ENCODE data around the gene ZNF331.
"Not testable (repeated sequence)": the region's sequence is repeated elsewhere in the genome, so short reads cannot be mapped to it uniquely, and the experiment has no call there.

ZNF331 gene

GRCh38 chr19:53537521-53538377 is at the start of gene ZNF331:
Gene ZNF331, plus strand, starts transcription at chr19:53538145. Its CDS starts 31,232 bp downstream, at chr19:53569377.
- peak; percentile 72 for DNase-seq

- no peak for DNase-seq
These were observed 45.8 kb upstream of the ZNF331 start for GRCh38 chr19:53492153-53492552.

DNA sequence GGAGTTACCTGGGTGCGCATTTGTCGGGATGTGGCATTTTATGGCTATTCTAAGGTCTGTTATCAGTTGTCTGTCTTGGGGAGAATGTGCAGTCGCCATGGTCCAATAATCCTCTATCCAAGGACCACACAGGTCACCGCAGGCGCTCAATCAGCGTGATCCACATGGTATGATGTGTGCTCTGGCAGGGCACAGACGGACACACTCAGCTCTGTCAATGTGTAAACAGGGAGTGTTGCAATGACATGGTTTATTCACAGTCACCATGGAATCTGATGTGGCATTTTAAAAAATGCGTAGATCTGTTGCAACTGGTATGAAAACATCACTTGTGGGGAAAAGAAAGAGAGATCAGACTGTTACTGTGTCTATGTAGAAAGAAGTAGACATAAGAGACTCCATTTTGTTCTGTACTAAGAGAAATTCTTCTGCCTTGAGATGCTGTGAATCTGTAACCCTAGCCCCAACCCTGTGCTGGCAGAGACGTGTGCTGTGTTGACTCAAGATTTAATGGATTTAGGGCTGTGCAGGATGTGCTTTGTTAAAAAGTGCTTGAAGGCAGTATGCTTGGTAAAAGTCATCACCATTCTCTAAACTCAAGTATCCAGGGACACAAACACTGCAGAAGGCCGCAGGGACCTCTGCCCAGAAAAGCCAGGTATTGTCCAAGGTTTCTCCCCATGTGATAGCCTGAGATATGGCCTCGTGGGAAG is 40.5 kb upstream of the ZNF331 start:
- DNase-seq: not testable (repeated sequence)

- not testable (repeated sequence) for DNase-seq
These were observed 39.9 kb upstream of the ZNF331 start for GRCh38 chr19:53498024-53498395.

DNA sequence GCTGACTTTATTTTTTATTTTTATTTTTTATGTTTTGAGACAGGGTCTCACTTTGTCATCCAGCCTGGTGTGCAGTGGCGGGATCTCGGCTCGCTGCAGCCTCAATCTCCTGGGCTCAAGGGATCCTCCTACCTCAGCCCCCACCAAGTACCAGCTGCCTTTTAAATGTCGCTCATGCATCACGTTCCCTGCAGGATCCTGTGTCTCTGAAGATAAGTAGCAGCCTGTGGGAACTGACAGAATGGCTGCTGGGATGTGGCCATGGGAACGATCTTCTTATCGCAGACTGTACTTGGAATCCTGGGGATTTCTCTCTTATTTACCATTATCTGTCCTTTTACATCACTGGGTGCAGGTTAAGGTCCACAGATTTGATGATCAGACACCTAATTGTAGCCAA is 34.8 kb upstream of the ZNF331 start:
- DNase-seq: not testable (repeated sequence)

GRCh38 chr19:53503671-53504364 is 34.1 kb upstream of the ZNF331 start:
- DNase-seq: not testable (repeated sequence)

GRCh38 chr19:53504365-53504703 is 33.6 kb upstream of the ZNF331 start:
- not testable (repeated sequence) for DNase-seq

DNA sequence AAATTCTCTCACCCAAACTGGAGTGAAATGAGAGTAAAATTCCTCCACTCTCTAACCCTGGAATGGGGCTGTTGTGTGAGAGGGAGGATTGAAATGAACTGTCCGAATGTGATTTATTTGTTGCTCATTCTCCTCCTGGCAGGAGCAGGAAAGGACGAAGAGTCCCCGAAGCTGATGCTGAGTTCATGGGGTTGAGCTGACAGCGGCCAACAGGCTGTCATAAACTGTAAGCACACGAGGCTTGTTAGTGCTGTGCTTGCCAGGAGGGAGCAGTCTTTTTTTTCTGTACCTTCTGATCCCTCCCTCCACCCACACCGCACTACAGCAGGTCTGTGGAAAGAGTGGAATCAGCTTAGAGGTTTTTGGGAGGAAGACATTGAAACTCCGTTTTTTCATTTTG is 33.1 kb upstream of the ZNF331 start:
- no peak for DNase-seq

DNA sequence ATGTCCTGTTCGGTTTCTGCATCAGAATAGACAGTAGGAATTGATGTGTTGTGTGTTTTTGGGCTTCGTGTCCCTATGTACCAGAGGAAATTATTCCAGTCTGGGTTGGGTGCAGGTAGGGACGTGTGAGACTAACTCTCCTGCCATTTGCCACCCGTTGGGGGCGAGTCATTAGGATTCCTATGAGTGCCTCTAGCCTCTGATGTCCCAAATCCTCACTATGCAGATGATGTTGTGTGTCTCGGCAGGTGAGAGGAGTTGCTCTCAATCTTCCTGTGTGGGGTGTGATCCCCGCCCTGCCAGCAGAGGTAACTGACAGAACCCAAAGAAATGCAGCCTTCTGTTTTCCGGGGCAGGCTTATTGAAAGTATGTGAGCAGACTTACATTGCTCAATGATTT is 31.2 kb upstream of the ZNF331 start:
- no peak for DNase-seq

DNA sequence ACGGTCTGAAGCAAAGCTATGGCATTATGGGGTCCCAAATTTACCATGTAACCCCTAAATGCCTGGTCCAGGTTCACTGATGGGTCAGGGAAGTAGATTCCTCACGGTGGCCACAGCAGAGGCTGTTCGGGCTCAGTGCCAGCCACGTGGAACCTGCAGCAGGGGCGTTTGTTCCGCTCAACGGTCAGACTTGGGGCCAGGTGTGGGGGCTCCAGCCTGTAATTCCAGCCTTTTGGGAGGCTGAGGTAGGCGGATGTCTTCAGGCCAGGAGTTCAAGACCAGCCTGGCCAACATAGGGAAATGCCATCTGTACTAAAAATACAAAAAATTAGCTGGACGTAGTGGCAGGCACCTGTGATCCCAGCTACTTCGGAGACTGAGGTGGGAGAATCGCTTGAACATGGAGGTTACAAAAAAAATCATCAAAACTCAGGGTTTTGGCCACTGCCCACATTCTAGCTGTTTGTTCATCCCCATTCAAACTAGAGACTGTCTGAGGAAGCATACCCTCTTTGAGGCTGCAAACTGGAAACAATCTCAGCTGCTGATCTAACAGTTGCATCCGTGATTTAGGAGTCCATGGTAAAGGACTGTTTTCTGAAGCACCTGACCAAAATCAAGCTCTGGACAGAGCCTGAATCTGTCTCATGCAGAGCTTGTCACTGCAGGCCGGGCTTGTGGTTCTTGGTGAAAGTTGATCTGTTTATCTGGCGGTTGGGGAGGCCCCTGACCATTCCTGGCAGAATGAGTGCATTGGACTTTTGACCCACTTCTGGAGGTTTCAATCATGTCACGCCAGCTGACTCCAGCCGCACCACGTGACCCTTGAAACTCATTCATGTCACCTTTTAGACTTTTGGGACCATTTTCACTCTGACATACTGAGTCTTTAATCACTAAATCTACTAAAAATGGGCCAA is 30.2 kb upstream of the ZNF331 start:
- DNase-seq: no peak

DNA sequence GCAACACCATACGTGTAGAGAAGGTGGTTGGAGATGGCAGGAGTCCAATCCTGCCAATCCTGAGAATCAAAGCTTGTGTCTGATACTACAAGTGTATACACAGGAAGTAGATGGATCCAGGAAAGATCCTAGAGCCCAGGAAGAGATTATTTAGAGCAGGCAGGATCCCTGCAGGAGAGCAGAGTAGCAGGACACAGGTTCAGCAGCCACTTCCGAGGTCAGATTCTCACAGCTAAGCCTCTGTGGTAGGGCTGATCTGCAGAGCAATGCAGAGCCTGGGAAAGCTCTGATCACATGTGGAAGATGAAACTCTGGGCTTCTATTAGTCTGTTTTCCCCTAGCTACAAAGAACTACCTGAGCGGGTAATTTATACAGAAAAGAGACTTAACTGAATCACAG is 28.5 kb upstream of the ZNF331 start:
- DNase-seq: no peak

DNA sequence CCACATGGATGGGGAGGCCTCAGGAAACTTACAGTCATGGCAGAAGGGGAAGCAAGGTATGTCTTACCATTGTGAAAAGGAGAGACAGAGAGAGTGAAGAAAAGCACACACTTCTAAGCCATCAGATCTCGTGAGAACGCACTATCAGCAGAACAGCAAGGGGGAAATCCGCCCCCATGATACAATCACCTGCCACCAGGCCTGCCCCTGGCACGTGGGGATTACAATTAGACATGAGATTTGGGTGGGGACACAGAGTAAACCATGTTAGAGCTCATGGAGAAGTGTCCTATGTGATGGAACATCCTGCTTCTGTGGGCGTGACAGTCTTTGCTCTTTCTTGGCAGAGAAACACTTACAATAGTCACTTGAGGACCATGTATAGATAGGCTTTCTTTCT is 28.1 kb upstream of the ZNF331 start:
- no peak for DNase-seq

GRCh38 chr19:53511357-53511756 is 26.6 kb upstream of the ZNF331 start:
- DNase-seq: no peak

DNA sequence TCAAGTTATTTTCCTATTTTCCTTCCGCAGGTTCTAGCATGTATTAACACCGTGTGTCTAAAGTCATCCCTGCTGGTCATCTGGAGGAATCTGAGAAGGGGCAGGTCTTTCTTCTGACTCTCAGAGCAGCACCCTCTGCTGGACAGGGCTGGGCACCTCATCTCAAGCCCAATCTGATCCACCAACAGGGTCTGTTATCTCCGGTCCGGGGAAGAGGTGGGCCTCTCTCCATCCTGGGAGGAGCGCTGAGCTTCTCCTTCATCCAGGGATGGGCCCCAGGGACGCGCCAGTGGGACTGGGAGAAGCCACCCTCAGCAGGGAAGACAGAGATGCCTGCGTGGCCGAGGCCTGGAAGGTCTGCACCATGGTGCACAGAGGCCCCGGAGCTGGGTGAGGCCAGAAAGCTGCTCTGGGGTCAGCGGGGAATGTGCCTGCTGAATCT is 26.0 kb upstream of the ZNF331 start:
- DNase-seq: peak; percentile 8

GRCh38 chr19:53515047-53515446 is 22.9 kb upstream of the ZNF331 start:
- DNase-seq: not testable (repeated sequence)

- DNase-seq: no peak
These were observed 20.7 kb upstream of the ZNF331 start for GRCh38 chr19:53517114-53517741.

GRCh38 chr19:53518121-53518520 is 19.8 kb upstream of the ZNF331 start:
- DNase-seq: no peak

GRCh38 chr19:53518716-53519115 is 19.2 kb upstream of the ZNF331 start:
- DNase-seq: no peak

- DNase-seq: no peak
These were observed 18.5 kb upstream of the ZNF331 start for GRCh38 chr19:53519446-53519845.

- no peak for DNase-seq
These were observed 17.8 kb upstream of the ZNF331 start for GRCh38 chr19:53520163-53520546.

- peak; percentile 95 for DNase-seq
These were observed 17.2 kb upstream of the ZNF331 start for GRCh38 chr19:53520547-53521372.

Measured in KG1 (cell line).